GM18526 (cell line): ENCODE results near the gene CYB5R3.

Experiments
- POLR2A ChIP-seq: IDR thresholded peaks from 3 replicates; pipeline ENCODE4 v1.6.1; 2011; ENCODE audit not compliant: insufficient read length; ENCODE audit errors: extremely low read depth

The CYB5R3 gene

DNA sequence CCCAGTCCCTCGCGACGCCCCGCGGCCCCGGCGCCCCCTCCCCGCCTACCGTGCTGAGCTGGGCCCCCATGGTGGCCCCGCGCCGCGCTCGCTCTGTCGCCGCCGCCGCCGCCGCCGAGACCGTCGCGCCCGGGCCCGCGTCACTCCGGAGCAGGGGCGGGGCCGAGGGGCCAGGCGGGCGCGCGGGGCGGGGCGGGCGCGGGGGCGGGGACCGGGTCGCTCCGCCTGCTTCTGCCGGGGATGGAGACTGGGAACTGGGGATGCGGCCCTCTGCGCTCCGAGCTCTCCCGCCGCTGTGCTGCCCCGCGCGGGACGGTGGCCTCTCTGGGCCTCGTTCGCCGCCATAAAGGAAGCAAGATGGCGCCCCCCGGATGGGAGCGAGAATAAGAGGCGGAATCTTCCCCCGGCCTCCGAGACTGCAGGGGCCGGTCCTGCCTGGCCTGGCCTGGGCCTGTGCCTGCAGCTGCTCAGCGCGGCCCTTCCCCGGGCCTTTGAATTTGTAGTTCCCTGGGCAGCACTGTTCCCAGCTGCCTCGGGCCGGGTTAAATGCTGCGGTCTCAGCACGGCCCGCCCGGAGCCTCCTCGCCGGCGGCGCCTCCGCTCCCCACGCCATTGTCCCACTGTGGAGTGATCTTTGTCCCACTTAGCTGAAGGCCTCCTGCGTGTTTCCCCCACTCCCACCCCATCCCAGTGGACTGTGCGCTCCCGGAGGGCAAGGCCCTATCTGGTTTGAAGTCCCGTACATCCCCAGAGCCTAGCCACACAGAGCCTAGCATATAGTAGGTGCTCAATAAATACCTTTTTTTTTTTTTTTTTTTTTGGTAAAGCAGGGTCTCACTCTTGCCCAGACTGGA, at the start of gene CYB5R3:
Gene CYB5R3 (minus strand): TSS at position 147 of the 854 bp plus-strand sequence. CDS start 77 bp downstream, at position 70.
- TF ChIP-seq POLR2A = peak; percentile 50

DNA sequence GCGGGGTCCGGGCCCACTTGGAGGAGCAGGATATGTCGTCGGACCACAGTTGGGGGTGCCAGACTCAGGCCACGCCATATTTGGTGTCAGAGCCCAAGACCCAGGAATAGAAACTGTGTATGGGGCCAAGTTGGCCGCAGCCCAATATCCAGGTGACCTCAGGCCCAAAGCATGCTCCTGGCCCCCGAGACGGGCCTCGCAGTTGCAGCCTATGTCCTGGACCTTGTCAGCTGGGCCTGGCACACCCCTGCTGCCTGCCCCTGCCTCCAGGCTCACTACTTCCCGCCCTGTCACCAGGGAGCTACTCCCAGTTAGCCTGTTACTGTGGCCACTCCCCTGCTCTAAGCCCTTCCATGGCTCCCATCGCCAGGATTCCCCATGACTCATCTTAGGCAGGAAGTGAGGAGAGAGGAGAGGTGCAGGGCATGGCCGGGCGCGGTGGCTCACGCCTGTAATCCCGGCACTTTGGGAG, 48.4 kb upstream of the CYB5R3 start:
- TF ChIP-seq POLR2A = no peak

DNA sequence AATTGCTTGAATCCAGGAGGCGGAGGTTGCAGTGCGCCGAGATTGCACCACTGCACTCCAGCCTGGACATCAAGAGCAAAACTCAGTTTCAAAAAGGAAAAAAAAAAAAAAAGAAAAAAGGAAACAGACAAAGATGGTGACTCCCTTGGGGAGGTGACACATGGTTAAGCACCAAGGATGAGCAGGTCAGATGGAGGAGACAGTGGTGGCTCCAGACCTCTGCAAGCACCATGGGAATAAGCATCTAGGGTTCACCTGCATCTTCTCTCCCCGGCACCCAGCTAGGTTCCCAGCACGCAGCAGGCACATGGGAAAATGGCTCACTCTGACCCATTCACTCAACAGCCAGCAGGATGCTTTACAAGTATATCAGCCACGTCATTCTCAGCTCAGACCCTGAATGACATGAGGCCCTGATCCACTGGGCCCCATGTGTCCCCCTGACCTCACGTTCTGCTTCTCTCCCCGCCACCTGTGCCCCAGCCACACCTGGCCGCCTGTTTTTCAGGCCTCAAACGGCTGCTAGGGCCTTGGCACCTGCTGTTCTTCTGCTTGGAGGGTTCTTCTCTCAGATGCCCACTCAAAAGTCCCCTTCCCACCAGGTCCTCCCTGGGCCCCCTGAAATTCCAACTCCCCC, 47.3 kb upstream of the CYB5R3 start:
- no peak for TF ChIP-seq POLR2A

DNA sequence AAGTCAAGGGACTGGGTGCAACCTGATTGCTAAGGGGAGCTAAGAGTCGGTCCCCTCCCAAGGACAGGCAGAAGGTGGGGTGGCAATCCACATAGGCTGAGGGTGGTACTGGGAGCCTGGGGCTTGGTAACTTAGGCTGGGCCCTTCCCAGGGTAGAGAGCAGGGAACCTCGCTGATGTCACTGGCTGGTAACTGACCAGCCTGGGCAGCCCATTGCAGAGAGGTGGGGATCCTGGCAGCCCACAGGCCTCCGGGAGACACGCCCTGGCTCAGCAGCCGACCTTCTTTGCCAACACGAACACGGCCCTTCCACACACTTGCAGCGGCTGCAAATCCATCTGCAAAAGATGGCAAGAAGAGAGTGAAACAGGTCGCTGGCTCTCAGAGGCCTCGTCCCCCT, 46.1 kb upstream of the CYB5R3 start:
- TF ChIP-seq POLR2A = no peak

DNA sequence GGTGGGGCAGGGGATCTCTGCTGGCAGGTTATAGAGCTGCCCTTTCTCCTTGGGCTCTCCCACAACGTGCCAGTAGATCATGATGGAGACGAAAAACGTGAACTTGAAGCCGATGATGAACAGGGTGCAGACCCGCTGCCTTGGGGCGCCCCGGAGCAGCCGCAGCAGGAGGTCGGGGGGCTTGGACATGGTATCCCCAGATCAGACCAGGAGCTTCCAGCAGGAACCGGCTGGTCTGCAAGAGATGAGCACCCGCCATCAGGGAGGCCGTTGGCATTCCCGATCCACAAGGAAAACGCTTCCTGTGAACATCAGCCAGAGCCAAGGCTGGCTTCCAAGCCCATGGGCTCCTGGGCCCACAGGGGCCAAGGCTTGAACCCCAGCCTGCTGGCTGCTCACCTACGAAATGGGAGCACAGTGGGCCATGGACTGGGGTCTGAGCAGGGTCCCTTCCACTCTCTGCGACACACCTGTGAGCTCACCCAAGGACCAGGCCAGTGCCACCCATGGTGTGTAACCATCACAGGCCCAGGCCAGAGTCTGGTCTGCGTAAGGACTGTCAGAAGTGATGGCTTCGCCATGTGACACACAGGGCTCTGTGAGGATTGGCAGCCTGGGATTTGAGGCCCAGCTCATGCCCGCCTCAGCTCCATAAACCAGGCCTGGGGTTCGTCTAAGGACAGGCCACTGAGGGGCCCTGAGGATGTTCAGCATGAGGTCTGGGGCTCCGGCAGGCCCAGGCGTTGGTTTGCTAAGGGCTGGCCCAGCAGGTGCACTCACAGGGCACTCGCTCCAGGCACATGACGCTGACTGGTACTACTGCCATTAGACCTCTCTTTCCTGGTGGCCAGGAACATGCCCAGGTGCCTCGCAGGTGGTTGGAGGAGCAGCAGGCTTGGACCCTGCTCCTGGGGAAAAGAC, 44.8 kb upstream of the CYB5R3 start:
- TF ChIP-seq POLR2A = no peak

DNA sequence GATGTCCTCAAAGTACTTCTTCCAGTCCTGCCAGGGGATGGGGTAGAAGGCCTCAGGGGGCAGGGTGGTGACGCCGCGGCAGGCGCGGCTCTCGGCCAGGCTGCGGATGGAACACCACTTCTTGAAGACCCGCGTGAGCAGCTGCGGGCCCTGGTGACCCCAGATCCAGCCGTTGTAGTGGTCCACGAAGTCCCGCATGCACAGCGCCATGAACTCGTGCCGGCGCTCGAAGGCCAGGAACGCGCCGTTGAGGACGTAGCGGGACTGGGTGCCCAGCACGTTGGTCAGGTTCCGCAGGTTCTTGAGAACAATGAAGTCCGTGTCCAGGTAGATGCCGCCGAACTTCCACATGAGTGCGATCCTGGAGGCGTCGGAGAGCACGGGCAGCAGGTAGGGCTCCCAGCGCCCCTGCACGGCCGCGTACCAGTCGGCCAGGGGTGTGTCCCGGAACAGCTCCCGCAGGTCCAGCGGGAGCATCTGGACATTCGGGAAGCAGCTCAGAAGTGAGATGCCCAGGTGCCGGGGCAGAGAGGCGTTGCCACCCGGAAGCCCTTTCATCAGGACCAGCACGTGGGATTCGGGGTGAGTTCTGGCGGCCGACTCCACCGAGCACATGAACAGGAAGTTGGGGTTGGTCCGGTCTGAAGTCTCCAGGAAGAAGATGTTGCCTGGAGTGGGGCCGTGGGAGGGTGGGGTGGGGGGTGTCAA, 44.0 kb upstream of the CYB5R3 start:
- TF ChIP-seq POLR2A = no peak

DNA sequence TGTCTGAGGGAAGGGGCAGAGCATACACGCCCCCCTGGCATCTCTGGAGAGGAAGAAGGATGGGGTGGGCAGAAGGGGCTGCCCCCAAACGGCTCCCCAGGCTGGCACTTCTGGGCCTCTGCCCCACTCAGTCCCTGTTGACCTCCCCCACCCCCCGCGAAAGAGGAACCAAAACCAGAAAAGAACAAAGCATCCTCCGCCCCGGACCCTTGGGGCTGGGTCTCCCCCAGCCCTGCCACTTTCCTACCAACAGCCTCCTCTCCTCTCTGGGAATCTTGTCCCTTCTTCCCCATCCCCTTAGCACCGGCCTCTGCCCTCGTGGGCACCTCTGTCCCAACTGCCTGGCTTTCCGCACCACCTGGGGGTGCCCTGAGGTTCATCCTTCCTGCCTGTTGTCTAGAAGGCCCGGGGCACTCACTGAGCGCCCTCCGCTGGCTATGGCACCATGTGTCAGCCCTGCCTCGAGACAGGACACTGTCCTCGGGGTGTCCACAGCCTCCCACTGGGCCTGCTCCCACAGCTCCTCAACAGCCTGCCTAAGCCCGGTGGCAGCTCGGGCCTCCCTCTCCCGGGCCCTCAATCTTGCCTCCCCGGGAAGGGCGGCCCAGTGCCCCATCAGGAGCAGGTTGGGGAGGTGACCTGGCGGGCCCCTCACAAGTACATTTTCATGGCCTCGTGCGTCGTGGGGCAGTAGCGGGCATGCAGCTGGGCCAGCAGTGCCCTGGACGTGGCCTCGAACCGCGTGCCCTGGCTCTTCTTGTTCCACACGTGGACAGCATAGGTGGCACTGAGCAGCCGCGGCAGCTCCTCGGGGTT, 43.3 kb upstream of the CYB5R3 start:
- no peak for TF ChIP-seq POLR2A

DNA sequence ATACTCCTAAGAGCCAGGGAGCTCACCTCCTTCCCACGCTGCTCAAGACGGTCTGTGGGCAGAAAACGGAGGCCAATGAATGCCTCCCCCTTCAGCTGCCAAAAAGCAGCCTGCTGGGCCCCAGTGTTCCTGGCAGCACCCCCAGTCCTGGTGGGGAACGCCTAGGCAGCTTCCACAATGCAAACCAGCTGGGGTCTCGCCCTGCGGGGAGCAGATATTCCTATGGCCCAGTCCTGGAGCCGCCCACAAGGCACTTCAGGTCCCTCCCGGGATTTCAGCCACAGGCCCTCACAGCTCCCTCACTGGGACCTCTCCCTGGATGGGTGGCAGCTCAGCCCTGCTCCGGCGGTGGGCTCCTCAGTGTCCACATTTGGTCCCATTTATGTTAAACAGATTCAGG, 42.2 kb upstream of the CYB5R3 start:
- no peak for TF ChIP-seq POLR2A

DNA sequence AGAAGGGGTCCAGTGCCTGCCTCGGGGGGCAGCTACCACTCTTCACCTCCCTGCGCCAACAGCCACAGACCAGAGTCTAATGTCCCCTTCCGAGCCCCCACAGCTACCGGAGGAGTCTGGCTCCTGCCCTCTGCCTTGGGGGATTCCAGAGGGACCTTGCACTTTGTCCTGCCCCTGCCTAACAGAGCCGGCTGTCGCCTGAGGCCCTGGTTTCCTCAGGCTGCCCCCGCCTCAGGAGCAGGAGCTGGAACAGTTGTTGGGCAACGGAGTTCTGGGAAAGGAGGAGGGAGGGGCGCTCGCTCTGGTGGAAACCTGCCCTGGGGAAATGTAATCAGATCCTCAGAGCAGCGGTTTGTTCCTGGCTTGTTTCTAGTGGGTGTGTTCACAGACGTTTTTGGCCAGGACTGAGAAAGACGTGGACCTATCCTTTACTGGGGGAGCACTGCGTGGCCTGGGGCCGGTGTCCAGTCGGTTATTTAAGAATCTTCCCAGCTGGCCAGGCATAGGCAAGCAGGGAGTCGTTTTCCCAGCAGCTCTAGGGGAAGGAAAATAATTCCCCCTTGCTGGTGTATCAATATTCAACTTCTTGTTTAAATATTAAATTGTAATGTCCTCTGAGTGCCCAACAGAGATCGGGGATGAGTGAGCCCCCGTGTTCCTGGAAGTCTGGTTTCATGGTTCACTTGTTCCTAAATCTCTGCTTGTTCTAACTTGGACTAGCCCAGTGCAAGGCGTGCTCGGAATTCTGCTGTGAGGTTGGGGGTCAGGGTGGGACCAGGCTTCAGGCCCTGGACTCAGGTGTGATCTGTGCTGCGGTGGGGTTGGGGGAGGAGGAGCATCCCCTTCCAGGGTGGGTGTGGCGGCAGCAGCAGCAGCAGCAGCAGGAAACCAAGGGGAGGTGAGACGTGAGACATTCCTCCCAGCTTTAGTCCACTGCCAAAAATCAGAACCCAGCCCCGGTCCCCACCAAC, 39.3 kb upstream of the CYB5R3 start:
- no peak for TF ChIP-seq POLR2A

DNA sequence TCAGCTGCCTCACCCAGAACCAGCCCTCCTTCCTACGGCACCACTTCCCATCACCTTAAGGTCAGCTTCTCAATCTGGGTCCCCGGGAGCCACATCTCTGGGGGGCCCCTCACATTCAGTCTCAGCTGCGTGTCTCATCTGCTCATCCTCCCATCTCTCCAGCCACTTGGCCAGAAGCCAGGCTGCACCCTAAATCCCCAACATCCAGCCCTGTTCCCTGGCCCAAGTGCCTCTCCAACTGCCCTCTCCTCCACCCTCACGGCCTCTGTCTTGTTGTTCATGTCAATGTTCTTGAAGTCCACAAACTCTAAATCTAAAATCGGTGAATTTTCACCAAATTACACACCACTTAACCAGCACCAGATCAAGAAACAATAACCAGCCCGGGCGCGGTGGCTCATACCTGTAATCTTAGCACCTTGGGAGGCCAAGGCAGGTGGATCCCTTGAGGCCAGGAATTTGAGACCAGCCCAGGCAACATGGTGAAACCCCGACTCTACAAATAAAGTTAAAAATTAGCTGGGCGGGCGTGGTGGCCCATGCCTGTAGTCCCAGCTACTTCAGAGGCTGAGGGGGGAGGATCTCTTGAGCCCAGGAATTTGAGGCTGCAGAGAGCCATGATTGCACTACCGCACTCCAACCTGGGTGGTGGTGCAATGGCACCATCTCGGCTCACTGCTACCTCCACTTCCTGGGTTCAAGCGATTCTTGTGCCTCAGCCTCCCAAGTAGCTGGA, 37.7 kb upstream of the CYB5R3 start:
- TF ChIP-seq POLR2A = no peak

DNA sequence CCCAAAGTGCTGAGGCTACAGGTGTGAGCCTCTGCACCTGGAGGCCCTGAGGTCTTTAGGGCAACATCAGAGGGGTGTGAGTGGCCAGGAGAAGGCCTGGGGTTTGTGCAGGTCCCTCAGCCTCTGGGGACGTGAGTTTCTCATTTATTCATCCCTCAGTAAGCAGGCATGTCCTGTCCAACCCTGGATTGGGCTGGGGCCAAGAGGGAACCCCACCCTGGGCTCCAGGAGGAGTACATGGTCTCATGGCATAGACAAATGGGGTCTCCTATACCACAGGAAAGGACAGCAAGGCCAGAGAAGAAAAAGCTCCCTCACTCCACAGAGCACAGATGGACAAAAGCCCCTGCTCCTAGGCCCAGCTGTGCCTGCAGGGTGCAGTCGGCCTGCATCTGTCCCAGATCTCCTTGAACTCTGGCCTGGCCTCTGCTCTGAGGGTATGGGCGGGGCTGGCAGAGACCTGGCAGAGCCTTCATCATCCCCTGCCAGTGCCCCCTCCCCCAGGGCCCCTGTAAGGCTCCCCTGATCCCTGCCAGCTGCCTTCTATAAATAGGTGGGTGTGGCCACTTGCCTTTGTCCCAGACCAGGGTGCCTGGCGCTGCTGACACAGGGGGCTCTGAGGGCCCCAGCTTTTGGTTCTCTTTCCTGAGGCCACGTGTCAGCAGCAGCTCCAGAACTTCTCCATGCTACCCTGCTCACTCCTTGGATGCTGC, 36.9 kb upstream of the CYB5R3 start:
- no peak for TF ChIP-seq POLR2A
